ENCODE results near the gene STRA8.

The STRA8 gene

DNA sequence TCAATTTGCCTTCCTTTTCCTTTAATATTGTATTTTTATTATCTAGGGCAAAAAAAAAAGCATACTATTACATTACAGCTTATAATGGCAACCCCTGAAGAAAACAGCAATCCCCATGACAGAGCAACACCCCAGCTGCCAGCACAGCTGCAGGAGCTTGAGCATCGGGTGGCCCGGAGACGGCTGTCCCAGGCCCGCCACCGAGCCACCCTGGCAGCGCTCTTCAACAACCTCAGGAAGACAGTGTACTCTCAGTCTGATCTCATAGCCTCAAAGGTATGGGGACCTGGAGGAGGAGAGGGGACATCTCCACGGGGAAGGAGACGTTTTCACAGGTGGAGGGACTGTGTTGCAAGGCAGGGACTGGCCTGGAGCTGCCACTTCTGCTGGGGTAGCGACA is 6.8 kb downstream of the STRA8 start:
- H3K27me3 ChIP-seq (ENCODE audit: low read depth, low read length): no peaks in the 10 kb centered on the region

DNA sequence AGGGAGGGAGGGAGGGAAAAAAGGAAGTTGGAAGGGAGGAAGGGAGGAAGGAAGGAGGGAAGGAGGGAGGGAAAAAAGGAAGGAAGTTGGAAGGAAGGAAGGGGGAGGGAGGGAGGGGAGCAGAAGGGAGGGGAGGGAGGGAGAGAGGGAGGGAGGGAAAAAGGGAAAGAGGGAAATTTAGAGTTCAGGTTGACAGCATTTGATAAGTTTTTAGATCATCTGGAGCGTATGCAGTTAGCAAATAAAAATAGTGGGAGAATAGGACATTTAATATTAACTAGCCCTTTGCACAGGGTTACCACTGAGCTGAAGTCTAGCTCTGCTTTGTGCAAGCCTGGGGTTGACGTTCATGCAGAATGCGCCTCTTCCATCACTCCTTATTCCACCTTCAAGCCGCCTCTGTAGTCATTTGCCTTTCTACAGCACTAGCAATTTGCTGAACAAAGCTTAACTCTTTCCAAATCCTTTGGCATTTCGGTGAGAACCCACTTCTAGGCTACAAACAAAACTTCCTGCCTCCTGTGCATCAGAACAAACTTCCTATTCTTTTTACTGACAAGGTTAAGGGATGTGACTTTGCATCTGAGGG is 8.6 kb downstream of the STRA8 start:
- H3K4me3 ChIP-seq (ENCODE audit: low read depth in 1 of 2, low read length in 2 of 2): no peak overlapping the region
- H3K4me1 ChIP-seq (ENCODE audit: control insufficient read depth in 1 of 2, insufficient read depth in 2 of 2, low read length in 2 of 2): no peaks in the 10 kb centered on the region
- no peaks in the 10 kb centered on the region for H3K9me3 ChIP-seq (ENCODE audit: control insufficient read depth in 1 of 2, low read length in 2 of 2)
- H3K36me3 ChIP-seq (ENCODE audit: control insufficient read depth in 1 of 2, insufficient read depth in 2 of 2, low read length in 2 of 2): no peaks in the 10 kb centered on the region
- H3K27ac ChIP-seq (ENCODE audit: low read length): no peak overlapping the region
- no peaks in the 10 kb centered on the region for H3K27me3 ChIP-seq (ENCODE audit: low read depth, low read length)

More for the DNA sequence above, 6.8 kb downstream of the STRA8 start:
- Histone ChIP-seq H3K4me1 (ENCODE audit: control insufficient read depth in 1 of 2, insufficient read depth in 2 of 2, low read length in 2 of 2) (no peaks in the 10 kb centered on the region), H3K36me3 (ENCODE audit: control insufficient read depth in 1 of 2, insufficient read depth in 2 of 2, low read length in 2 of 2) (no peaks in the 10 kb centered on the region), H3K27ac (ENCODE audit: low read length) (no peak overlapping the region), H3K9me3 (ENCODE audit: control insufficient read depth in 1 of 2, low read length in 2 of 2) (no peaks in the 10 kb centered on the region), H3K4me3 (ENCODE audit: low read depth in 1 of 2, low read length in 2 of 2) (no peak overlapping the region)

DNA sequence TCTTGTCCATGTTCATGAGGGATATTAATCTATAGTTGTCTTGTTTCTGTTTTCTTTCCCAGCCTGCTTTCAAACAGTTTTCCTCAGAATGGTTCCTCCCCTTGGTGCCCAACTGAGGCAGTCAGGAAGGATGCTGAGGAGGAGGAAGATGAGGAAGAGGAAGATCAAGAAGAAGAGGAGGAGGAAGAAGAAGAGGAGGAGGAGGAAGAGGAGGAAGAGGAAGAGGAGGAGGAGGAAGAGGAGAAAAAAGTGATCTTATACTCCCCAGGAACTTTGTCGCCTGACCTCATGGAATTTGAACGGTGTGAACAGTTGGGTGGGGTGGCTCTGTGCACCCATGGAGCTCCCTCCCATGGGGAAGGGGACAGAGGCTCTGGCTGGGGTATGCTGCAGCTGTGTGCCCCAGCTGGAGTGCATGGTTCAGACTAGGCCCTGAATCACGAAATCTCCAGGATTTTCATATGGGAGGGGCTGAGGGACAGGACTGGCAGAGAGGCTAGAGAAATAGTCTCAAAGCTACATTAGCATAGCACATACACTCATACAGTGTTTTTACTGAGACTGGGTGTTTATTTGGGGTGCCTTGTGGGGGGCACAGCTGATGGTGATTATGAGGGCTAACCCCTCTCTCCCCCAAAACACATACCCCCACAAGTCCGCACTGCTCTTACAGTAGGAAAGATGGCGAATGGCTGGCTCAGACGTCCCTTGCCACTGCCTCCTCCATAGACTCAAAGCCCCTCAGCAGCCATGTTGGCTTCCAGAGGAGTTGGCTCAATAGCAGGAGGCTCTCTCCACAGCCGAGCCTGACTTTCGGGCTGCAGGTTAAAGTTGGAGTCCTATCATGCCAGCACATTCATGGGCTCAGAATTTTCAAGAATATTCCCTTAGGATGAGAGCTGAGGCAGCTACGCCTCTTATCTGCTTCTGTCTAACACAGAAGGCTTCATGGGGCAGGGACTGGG is 11.9 kb downstream of the STRA8 start:
- H3K9me3 ChIP-seq (ENCODE audit: control insufficient read depth in 1 of 2, low read length in 2 of 2): no peaks in the 10 kb centered on the region
- no peak overlapping the region for H3K4me3 ChIP-seq (ENCODE audit: low read depth in 1 of 2, low read length in 2 of 2)
- no peaks in the 10 kb centered on the region for H3K36me3 ChIP-seq (ENCODE audit: control insufficient read depth in 1 of 2, insufficient read depth in 2 of 2, low read length in 2 of 2)
- no peaks in the 10 kb centered on the region for H3K27me3 ChIP-seq (ENCODE audit: low read depth, low read length)
- H3K27ac ChIP-seq (ENCODE audit: low read length): no peak overlapping the region
- no peaks in the 10 kb centered on the region for H3K4me1 ChIP-seq (ENCODE audit: control insufficient read depth in 1 of 2, insufficient read depth in 2 of 2, low read length in 2 of 2)

DNA sequence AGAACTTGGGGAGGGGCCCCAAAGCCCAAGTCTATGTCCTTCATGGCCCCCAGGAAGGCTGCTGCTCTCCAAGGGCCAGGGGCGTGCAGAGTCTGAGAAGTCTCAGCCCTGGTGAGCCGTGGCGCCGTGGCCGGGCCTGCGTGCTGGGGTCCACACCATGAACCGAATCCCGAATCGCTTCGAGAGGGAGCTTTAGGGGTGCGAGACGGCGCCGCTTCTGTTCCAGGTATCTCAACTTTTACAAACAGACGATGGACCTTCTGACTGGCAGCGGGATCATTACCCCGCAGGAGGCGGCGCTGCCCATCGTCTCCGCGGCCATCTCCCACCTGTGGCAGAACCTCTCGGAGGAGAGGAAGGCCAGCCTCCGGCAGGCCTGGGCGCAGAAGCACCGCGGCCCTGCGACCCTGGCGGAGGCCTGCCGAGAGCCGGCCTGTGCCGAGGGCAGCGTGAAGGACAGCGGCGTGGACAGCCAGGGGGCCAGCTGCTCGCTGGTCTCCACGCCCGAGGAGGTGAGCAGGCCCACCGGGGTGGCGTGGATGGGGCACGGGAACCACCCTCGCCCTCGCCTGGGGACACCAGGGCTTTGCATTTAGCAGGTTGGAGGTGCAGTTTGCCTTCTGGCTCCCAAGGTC is 12.7 kb downstream of the STRA8 start:
- no peak overlapping the region for H3K4me3 ChIP-seq (ENCODE audit: low read depth in 1 of 2, low read length in 2 of 2)
- H3K27me3 ChIP-seq (ENCODE audit: low read depth, low read length): no peaks in the 10 kb centered on the region
- H3K27ac ChIP-seq (ENCODE audit: low read length): no peak overlapping the region
- H3K4me1 ChIP-seq (ENCODE audit: control insufficient read depth in 1 of 2, insufficient read depth in 2 of 2, low read length in 2 of 2): no peaks in the 10 kb centered on the region
- H3K36me3 ChIP-seq (ENCODE audit: control insufficient read depth in 1 of 2, insufficient read depth in 2 of 2, low read length in 2 of 2): no peaks in the 10 kb centered on the region
- no peaks in the 10 kb centered on the region for H3K9me3 ChIP-seq (ENCODE audit: control insufficient read depth in 1 of 2, low read length in 2 of 2)

DNA sequence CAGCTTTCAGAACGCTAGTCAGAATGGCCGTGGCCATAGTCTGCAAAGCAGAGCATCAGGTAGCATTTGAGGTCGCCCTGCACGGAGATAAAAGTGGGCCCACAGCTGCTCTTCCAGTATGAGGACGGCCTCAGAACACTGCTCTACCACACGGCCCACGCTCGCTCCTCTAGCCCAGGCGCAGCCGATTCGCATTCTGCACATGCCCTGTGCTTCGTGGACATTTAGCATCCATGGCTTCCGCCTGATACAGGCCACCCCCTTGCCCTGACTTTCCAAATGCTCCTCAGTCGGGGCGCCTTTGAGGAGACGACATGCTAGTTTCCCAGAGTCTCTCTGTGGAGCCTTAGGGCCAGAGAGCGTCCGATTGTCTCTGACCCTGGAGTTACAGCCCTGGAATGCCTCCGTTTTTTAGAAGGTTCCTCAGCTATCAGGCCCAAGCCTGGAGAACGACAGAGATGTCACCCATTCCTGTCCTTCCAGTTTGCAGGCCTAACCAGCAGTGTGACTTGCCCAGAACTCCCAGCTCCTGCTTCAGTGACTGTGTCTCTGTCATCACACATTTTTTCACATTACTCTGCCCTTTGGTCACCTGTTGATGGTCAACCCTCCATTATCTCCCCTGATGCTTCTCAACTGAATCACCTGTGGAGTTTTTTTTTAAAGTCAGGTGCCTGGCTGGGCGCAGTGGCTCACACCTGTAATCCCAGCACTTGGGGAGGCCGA is 14.3 kb downstream of the STRA8 start:
- Histone ChIP-seq H3K4me1 (ENCODE audit: control insufficient read depth in 1 of 2, insufficient read depth in 2 of 2, low read length in 2 of 2) (no peaks in the 10 kb centered on the region), H3K4me3 (ENCODE audit: low read depth in 1 of 2, low read length in 2 of 2) (no peak overlapping the region), H3K27ac (ENCODE audit: low read length) (no peak overlapping the region), H3K9me3 (ENCODE audit: control insufficient read depth in 1 of 2, low read length in 2 of 2) (no peaks in the 10 kb centered on the region), H3K27me3 (ENCODE audit: low read depth, low read length) (no peaks in the 10 kb centered on the region), H3K36me3 (ENCODE audit: control insufficient read depth in 1 of 2, insufficient read depth in 2 of 2, low read length in 2 of 2) (no peaks in the 10 kb centered on the region)

DNA sequence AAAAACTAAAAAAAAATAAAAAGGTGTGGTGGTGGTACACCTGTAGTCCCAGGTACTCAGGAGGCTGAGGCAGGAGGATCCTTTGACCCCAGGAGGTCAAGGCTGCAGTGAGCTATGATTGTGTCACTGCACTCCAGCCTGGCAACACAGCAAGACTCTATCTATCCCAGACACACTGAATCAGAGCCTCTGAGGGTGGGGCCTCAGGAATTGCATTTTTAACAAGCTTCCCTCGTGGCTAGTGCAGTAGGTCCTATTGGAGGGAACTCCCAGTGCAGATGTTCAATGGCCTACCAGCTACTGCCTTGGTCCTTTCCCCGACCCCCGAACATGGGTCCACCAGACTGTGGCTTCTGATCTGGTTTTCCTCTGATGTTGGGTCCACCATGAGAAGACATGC is 14.9 kb downstream of the STRA8 start:
- Histone ChIP-seq H3K4me1 (ENCODE audit: control insufficient read depth in 1 of 2, insufficient read depth in 2 of 2, low read length in 2 of 2) (peaks cover 0 to 5% of the 10 kb centered on the region in 2 donors), H3K27ac (ENCODE audit: low read length) (no peak overlapping the region), H3K9me3 (ENCODE audit: control insufficient read depth in 1 of 2, low read length in 2 of 2) (no peaks in the 10 kb centered on the region), H3K36me3 (ENCODE audit: control insufficient read depth in 1 of 2, insufficient read depth in 2 of 2, low read length in 2 of 2) (no peaks in the 10 kb centered on the region), H3K4me3 (ENCODE audit: low read depth in 1 of 2, low read length in 2 of 2) (no peak overlapping the region), H3K27me3 (ENCODE audit: low read depth, low read length) (no peaks in the 10 kb centered on the region)

DNA sequence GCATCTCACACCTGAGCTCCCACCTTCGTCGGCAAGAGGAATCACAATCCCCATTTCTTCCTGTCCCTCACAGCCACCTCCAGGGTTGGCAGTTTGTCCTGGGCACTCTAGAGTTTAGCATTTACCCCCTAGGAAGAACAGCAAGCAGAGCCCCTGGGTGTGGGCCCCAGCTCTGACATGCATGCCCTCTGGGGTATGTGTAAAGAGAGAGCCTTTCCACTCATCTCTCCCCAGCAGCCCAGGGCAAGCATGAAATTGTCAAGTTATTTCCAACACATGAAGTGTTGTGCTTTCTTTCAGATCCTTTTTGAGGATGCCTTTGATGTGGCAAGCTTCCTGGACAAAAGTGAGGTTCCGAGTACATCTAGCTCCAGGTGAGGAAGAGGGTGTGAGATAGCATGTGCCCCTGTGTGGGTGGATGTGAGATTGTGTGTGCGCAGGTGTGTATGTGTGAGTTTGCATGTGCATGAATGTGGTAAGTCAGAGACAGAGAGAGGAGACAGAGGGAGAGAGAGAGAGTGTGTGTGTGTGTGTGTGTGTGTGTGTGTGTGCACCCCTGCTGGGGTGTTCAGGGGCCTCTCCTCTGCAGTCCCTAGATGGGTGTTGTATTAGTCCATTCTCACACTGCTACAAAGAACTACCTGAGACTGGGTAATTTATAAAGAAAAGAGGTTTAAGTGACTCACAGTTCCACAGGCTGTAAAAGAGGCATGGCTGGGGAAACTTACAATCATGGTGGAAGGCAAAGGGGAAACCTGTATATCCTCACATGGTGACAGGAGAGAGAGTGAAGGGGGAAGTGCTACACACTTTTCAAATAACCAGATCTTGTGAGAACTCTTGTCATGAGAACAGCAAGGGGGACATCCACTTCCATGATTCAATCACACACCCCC is 18.1 kb downstream of the STRA8 start:
- peaks cover 5 to 23% of the 10 kb centered on the region in 2 donors for H3K4me1 ChIP-seq (ENCODE audit: control insufficient read depth in 1 of 2, insufficient read depth in 2 of 2, low read length in 2 of 2)
- H3K27ac ChIP-seq (ENCODE audit: low read length): no peak overlapping the region

DNA sequence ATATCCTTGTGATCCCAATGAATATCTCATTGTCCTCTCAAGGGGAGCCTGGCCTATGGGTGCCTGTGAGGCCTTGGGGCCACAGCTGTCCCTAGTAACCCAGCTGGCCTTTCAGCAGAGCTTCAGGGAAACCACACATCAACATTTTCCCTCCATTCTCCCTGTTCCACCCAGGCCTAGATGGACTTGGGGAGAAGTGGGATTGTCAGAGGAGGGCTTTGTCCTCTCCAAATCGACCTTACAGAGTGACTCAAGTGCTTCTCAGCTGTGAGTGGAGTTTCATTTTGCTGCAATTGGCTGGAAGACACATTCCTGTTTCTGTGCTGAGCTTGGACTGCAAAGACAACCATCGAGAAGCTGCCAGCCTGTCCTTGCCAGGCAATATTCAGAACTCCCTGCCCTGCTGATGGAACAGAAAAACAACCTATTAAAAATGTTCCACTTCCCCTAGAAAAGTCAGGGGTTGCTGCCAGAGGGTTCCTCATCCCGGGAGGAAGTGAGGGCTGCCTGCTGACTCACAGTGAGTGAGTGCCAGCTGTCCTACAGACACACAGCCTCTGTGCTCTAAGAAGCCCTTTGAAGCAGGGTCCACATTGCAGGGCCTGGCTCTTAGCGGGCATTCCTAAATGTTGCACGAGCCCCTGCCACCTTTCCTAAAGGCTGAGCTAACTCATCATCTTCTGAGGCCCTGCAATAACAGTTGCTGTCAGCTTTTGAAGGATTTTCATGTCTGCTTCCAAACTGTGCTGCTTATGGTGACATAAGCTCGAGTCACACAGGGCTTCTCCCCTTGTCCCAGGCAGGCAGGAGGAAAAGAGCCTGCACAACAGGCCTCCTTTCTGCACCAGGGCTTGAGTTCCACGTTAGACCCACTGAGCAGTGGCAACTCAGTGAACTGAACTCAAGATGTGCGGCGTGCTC is 20.5 kb downstream of the STRA8 start:
- Histone ChIP-seq H3K27me3 (ENCODE audit: low read depth, low read length) (no peaks in the 10 kb centered on the region), H3K9me3 (ENCODE audit: control insufficient read depth in 1 of 2, low read length in 2 of 2) (no peaks in the 10 kb centered on the region), H3K36me3 (ENCODE audit: control insufficient read depth in 1 of 2, insufficient read depth in 2 of 2, low read length in 2 of 2) (no peaks in the 10 kb centered on the region), H3K4me3 (ENCODE audit: low read depth in 1 of 2, low read length in 2 of 2) (peak overlapping the region in 1 of 2 donors; percentile 10), H3K27ac (ENCODE audit: low read length) (peak overlapping the region; percentile 82), H3K4me1 (ENCODE audit: control insufficient read depth in 1 of 2, insufficient read depth in 2 of 2, low read length in 2 of 2) (peaks cover 5 to 23% of the 10 kb centered on the region in 2 donors)

More for the DNA sequence above, 18.1 kb downstream of the STRA8 start:
- Histone ChIP-seq H3K36me3 (ENCODE audit: control insufficient read depth in 1 of 2, insufficient read depth in 2 of 2, low read length in 2 of 2) (no peaks in the 10 kb centered on the region), H3K27me3 (ENCODE audit: low read depth, low read length) (no peaks in the 10 kb centered on the region), H3K4me3 (ENCODE audit: low read depth in 1 of 2, low read length in 2 of 2) (no peak overlapping the region), H3K9me3 (ENCODE audit: control insufficient read depth in 1 of 2, low read length in 2 of 2) (no peaks in the 10 kb centered on the region)

DNA sequence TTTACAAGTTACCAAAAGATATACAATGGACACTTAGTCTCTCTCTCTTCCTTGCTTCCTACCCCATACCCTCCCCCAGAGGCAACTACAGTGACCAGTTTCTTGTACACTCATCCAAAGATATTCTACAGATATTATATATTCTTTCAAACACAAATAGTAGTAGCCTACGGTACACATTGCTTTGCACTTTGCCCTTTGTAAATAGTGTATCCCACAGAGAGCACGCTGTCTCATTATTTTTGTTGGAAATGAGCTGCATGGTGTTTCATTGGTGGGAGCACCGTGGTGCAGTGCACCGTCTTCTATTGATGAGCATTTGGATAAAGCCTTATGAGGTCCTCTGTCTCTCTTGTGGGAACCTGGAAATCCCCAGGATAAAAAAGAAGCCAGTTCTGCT is 24.2 kb downstream of the STRA8 start:
- Histone ChIP-seq H3K36me3 (ENCODE audit: control insufficient read depth in 1 of 2, insufficient read depth in 2 of 2, low read length in 2 of 2) (no peaks in the 10 kb centered on the region), H3K27ac (ENCODE audit: low read length) (no peak overlapping the region), H3K9me3 (ENCODE audit: control insufficient read depth in 1 of 2, low read length in 2 of 2) (no peaks in the 10 kb centered on the region), H3K4me1 (ENCODE audit: control insufficient read depth in 1 of 2, insufficient read depth in 2 of 2, low read length in 2 of 2) (peaks cover 5 to 44% of the 10 kb centered on the region in 2 donors), H3K27me3 (ENCODE audit: low read depth, low read length) (no peaks in the 10 kb centered on the region), H3K4me3 (ENCODE audit: low read depth in 1 of 2, low read length in 2 of 2) (no peak overlapping the region)

DNA sequence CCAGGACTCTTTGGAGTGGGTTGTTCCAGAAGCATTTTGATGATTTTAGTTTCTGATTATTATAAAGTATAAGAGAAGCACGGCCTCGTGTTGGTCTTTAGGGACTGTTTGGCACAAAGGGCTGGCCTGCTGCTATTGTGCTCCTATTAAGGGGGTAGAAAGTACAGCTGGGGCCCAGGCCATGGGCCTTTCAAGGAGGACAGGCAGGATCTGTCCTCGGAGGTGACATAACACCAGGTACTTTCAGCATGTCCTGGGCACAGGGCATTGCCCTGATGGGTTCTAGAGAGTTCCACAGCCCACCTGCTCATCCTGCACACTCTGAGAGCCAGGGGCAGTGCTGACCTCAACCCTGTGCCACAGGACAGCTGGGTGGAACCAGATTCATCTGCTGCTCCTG is 24.9 kb downstream of the STRA8 start:
- H3K9me3 ChIP-seq (ENCODE audit: control insufficient read depth in 1 of 2, low read length in 2 of 2): no peaks in the 10 kb centered on the region
- no peaks in the 10 kb centered on the region for H3K27me3 ChIP-seq (ENCODE audit: low read depth, low read length)
- H3K27ac ChIP-seq (ENCODE audit: low read length): no peak overlapping the region
- H3K4me3 ChIP-seq (ENCODE audit: low read depth in 1 of 2, low read length in 2 of 2): no peak overlapping the region
- H3K4me1 ChIP-seq (ENCODE audit: control insufficient read depth in 1 of 2, insufficient read depth in 2 of 2, low read length in 2 of 2): peaks cover 5 to 39% of the 10 kb centered on the region in 2 donors
- H3K36me3 ChIP-seq (ENCODE audit: control insufficient read depth in 1 of 2, insufficient read depth in 2 of 2, low read length in 2 of 2): no peaks in the 10 kb centered on the region
